ENCODE data around the gene CPNE4. TPM values are rescaled to one million over a fixed set of nuclear protein-coding genes. Genes with fewer than 3 reads are reported as not detected.

Gene CPNE4
- total RNA-seq, 2 experiments from 2014 or later = not detected

DNA sequence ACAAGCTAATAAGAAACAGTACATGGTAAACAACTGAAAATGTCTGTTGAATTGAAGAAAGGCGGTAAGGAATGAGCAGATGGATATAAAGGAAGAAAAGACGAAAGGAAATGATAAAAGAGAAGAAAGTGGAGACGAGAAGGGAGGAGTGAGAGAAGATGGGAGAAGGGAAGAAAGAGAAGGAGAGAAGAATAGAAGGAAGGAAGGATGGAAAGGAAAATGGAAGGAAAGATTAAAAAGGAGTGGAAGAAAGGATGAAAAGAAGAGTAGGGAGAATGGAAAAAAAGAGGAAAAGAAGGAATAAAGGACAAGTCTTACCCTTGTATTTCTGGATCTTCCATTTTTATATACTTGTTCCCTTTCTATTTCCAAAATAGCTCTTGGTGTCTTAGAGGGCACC is 17.7 kb downstream of the CPNE4 start:
- ChIA-PET POLR2A (no interaction called here), CTCF (no interaction called here)

DNA sequence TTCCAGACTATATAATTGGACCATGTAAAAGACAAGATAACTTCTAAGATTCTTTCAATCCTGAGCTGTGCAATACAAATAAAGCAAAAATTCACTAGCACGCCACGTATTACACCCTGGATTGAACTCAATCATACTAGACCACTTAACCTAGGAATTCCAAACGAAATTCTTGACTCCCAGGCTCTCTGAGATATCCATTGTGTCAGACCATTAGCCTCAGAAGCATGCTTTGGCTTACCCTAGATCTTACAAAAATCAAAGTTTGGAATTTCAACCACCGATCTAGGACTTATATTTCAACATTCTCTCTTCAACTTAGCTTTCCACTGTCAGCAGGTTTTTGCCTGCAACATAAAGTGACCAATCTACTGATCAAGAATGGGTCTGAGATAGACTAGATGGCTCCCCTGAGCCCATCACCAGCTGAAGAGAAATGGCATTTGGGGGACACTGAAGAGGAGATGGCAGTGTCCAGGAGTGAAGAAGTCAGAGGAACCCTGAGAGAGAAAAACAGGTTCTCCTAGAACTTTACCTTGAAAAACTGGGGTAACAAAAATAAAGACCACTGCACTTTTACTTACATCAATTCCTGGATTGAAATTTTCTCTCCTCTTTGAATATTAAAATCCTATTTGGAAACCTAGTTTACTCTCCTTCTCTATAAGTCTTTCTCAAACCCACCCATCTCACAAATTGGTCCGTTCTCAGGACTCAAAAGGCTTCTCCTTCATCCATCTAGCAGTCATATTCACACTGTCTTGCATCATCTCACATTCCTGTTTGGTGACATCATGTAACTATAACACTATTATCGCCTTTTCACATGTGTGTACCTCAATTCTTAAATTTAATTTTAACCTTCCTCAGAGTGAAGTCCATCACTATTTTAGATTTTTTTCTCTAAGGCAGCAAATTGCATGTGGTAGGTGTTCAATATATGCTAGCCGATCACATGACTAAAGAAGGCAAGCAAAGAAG is 18.5 kb downstream of the CPNE4 start:
- CTCF ChIA-PET = no interaction called here
- POLR2A ChIA-PET = no interaction called here

DNA sequence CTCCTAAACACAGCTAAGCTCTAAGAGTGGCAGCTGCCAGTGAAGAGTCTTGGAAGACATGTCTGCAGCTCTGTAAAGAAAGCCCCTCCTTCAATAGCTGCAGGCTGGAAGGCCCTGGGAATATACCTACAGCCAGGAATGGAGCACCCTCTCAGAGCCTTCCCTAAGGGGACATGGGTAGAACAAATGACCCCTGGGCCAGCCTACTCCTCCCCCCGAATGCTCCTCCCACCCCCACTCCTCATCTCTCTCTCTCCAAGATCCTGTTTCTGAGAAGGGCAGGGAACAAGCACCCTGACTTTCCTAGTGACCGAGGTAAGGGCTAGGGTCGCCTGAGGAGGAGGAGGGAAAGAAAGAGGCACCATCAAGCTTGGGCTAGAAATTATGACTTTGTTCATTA is 20.7 kb downstream of the CPNE4 start:
- ChIA-PET CTCF (no interaction called here), POLR2A (no interaction called here)

DNA sequence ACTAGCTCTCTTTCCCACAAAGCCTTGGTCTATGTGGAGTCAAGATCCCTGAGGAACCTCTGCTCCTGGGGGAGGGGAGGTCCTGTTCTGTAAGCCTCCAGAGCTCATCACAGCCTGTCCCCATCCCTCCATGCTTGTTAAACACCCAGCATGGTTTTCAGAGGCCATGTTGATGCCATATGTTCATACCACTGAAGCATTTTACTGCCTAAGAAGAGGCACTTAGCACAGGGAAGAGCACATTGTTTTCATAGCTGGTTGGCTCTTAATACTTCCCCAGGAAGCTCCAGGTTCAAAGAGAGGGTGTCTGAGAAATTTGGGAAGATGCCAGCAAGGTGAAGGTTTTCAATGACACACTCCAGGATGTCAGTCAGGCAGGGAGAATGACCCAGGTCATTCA is 25.6 kb downstream of the CPNE4 start:
- ChIA-PET POLR2A (no interaction called here), CTCF (no interaction called here)

DNA sequence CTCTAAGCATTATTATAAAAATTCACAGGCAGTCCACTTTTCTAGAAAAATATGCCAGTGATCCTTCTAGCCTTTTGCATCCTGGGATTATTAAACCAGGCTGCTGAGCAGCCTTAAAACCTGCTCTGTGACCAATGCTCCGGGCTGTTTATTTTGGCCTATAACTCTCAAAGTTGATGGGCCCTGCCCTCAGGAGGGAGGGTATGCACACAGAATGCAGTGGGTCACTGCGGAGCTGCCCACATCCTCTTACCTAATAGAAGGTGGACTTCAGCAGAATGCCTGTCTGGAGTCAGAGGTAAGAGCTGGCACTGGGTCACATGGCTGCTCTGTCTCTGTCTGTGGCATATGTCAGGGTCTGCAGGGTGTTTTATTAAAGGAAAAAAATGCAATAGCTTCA is 26.0 kb downstream of the CPNE4 start:
- POLR2A ChIA-PET = no interaction called here
- CTCF ChIA-PET = no interaction called here

DNA sequence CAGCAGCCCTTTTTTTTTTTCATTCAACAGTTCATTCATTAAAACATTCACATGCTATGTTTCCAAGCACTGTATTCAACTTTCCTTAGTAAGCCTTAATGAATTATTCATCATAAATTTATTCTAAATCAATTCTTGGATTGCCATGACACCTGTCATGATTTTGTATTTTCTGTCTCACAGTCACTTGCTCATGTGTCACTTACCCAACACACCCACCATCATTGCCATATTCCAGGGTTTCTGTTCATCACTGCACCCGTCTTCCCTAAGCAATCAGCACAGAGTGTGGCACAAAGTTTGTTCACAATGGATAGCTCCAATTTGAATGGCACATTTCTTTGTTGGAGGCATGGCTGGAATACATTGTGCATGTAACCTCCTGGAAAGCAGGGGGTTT is 27.2 kb downstream of the CPNE4 start:
- CTCF ChIA-PET = no interaction called here
- POLR2A ChIA-PET = no interaction called here

DNA sequence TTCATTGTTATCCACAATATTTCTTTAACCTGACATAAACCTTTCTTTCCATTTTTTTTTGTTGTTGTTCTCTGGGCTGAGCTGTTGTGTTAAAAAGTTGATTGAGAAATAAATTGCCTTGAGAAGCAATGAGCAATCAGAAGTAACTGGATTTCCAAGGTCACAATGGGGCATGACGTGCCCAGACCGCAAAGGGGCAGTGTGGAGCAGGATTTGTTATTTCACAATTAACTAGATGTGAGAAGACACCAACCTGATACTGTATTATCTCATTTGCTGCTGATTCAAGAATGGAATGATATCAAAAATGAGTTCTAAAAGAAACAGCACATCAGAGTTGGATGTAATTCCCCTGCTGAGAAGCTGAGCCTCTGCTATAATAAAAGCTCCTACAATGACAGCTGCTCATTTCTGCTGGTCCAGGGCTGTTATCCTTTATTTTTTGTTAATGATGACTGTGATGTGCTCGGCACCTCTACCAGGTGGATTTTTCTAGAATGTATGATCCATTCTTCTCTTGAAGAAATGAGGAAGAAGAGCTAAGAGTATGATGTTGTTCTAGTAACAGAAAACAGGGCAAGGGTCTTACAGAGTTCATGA is 28.1 kb downstream of the CPNE4 start:
- POLR2A ChIA-PET = no interaction called here
- CTCF ChIA-PET = no interaction called here

DNA sequence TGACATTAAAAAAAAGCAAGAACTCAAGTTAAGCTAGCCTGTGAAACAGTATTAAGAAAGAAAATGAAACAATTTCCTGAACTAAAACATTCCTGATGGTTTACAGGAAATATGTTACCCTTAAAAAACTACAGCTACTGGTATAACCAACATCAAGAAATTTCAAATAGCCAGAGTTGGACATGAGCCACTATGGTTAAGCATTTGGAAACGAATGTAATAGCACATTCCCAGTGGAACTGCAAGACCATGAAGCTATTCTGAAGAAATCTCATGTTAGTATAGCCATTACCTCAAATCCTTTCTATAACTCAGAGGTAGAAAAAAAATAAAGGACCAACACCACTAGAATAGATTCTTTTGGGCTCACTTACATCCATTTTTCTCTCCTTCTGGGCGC is 30.2 kb downstream of the CPNE4 start:
- ChIA-PET CTCF (no interaction called here), POLR2A (no interaction called here)

DNA sequence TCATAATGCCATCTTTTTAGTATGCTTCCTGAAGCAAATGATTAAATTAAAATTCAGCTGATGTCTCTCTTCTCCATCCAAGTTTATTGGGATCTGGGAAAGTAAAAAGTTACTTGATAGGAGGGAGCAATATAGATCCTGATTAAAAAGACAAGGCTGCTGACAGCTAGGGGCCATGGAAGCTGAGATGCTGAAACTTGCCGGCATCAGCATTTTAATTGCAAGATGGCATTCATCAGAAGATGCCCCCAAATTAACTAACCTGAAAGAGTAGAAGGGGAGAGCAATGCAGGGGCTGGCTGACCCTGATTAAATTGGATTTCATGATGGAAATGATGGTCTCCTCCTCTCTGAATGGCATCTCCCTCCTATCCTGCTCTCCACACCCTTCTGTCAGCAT is 31.1 kb downstream of the CPNE4 start:
- CTCF ChIA-PET = no interaction called here

DNA sequence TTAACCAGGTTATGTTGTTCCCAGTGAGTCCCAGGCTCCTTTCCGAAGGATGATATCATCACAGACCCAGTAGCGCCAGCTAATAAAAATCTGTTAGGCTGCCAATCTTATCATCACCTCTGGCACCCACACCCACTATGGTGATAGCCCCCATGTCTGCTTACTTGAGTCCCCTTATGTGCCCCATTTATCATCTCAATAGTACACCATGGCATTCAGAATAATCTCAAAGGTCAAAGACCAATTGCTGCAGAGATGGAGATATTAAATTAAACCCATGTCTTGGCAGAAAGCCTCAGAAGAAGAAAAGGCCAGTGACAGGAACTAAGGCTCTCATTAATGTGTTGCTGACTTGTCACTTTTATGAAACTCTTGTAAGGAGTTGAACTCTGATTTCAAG is 32.8 kb downstream of the CPNE4 start:
- ChIA-PET POLR2A (no interaction called here), CTCF (no interaction called here)

More for the DNA sequence above, 31.1 kb downstream of the CPNE4 start:
- POLR2A ChIA-PET = no interaction called here

DNA sequence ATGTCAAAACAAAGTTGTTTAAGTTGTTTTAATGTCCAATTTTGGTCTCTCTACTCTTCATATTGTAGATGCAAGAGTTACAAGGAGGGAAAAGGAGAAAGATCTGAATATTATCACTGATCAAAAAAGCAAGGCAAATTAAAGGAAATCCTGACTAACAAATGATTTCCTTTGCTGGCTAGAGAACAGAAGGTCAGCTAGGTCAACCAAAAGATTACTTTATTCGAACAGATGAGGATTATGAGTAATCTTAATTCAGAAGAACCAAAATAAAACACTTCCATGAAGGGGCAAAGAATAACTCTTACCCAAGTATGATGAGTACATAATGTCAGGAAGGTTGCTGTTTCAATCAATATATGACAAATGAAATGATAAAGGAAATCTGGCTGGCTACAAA is 33.8 kb downstream of the CPNE4 start:
- ChIA-PET POLR2A (no interaction called here), CTCF (no interaction called here)

DNA sequence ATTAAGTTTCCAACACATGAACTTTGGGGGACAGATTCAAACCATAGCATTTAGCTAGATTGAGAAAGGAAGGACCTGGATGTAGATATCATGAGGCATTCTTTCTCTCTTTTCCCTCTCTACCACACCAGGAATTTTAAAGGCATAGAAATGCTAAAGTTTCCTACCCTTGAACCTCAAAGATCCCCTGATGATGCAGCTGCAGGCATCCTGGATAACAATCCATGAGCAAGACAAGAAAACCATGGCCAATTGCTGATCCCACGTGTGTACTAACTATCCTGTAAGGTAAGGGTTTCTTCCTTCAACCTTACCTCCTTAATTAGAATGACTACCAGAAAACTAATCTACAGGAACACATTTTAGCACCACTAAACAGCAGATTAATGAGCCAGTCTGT is 36.8 kb downstream of the CPNE4 start:
- ChIA-PET CTCF (no interaction called here), POLR2A (no interaction called here)

DNA sequence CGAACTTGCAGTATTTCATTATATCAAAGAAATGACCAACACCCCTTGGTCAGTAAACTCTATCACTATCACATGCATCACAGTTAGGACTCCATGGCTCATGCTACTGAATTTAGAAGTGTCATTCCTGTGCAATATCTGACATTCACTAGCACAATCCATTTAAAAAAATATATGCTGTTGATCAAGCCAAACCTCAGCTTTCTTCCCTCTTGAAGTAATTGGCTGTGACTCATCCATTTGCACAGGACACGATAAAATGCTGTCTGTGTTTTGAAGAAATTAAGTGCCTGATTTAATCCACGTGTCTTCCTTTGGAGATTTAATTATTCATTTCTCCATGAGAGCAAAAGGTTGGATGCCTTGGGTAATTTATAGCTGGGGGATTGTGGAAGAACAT is 38.9 kb downstream of the CPNE4 start:
- POLR2A ChIA-PET = no interaction called here
- CTCF ChIA-PET = no interaction called here

DNA sequence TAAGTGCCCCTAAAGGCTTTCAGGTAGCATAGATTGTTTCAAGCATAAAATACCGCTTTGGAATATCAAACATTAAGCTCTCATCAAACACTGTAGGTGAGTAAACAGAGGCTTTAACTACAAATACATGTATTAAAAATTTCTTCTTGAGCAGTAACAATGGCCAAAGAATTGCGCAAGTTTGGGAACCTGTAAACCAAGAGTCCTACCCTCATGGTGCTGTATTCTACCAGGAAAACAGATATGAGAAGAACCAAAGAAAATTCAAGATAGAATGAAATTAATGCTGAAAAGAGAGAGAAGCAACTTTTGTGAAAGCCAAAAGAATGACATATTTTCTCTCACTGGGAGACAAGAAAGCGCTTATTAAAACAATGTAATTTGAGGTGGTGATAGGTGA is 45.5 kb downstream of the CPNE4 start:
- ChIA-PET POLR2A (no interaction called here), CTCF (no interaction called here)

DNA sequence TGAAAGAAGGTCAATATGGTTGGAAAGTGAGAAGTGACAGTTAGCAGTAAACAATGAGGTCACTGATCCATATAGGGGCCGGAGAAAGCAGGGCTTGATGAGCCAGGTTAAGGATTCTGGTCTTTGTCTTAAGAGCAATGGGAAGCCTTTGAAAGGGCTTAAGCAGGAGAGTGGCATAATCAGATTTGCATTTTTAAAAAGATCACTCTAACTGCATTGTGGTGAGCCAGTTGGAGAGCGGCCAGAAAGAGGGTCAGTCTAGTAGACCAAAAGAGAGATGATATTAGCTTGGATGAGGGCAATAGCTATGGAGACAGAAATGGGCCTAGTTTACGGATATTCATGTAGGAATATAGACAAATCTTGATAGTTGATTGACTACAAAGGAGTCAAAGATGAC is 46.6 kb downstream of the CPNE4 start:
- POLR2A ChIA-PET = no interaction called here
- CTCF ChIA-PET = no interaction called here

DNA sequence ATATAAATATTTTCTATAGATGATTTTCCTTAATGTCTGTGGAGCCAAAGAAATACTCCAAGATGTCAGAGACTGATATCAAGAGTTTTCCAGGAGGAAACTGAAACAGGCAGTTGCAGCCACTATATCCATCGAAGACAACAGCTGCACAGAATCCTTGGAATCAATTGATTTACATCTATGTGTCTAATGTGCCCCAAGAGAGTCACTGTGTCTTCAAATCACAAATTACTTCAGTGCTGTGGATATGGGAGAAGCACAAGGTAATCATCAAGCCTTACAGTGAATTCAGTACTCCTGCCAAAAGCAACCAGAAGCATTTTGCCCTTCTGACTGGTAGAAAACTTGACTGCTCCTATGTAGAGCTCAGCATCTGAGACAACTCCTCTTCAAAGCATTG is 51.1 kb downstream of the CPNE4 start:
- ChIA-PET POLR2A (no interaction called here), CTCF (no interaction called here)

DNA sequence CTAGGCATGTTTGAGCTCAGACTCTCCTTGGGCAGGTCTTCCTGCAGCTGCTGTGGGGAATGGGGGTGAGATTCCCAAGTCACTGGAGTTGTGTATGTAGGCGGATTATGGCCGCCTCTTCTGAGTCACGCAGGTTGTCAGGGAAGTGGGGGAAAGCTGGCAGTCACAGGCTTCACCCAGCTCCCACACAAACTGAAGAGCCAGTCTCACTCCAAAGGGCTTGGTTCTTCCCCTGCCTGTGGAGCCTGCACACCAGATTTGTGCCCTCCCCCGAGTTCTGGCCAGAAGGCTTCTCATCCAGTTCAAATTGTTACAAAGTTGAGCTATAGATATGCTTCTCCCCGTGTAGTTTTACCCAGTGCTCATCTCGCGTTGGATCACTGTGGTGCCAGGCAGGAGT is 53.5 kb downstream of the CPNE4 start:
- ChIA-PET POLR2A (no interaction called here), CTCF (no interaction called here)

DNA sequence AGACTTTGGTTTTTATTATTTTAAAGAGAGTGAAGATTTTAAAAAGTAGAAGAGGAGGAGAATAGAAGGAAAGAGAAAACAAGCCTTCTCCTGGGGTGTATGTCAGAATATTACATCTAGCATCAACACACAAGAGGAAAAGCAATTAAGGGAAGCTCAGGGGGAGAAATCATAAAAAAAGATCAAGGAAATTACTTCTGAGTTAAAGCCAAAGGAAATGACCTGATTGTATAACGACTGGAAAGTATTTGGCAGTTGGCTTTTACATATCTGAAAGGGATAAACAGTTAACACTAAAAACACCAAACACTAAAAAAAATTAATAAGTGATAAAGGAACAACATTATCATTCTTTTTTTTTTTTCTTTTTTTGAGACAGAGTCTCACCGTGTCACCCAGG is 58.4 kb downstream of the CPNE4 start:
- POLR2A ChIA-PET = no interaction called here
- CTCF ChIA-PET = no interaction called here

DNA sequence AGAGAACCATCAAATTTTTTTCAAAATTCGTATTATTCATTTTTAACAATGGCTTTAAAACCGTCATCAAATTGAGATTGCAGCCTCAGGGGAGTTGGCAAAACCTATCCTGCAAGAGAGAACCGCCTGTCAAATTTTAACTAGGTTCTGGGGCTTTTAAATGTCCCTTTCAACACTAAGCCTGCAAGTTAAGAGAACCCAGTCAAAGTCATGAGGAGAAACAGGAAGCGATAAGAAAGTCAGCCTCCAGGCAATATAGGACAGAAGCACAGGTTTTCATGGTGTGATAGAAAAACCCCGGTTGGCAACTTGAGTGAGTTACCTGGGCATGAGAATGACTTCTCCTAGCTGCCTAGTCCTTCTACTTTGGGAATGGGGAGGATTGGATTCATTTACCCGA is 59.8 kb downstream of the CPNE4 start:
- CTCF ChIA-PET = no interaction called here
- POLR2A ChIA-PET = no interaction called here

DNA sequence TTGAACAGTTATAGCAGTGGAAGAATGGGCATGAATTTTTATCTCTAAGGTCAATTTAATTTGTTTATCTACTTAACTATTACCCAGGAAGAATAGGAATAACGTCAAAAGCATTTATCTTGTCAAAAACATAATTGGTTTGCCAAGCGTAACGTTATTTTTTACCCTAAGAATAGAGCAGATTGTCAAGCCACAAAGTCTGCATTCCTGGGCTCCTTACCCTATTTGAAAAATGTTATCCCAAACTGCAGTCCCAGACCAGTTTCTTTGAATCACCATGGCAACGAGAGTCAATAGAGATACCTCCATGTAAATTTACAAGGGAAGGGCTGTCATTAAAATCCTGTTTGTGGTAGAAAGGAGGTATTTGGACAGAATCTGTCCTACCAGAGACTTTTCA is 61.1 kb downstream of the CPNE4 start:
- CTCF ChIA-PET = no interaction called here
- POLR2A ChIA-PET = no interaction called here

DNA sequence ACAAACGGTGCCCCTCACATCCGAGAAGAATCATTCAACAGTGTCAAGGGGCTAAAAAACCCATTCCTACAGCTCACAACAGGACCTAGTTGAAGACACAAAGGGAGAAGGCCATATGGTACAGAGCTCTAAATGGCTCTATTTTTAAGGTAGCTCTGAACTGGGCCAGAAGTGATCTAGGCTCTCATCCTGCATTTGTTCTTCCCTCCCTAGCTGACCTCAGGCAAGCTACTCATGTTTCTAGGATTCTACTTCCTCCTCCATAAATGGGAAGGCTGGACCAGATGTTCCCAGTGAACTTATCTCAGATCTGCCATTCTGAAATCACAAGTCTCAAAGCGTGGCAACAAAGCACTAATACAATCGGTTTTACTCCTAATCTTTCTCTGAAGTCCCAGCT is 62.3 kb downstream of the CPNE4 start:
- ChIA-PET POLR2A (no interaction called here), CTCF (no interaction called here)

DNA sequence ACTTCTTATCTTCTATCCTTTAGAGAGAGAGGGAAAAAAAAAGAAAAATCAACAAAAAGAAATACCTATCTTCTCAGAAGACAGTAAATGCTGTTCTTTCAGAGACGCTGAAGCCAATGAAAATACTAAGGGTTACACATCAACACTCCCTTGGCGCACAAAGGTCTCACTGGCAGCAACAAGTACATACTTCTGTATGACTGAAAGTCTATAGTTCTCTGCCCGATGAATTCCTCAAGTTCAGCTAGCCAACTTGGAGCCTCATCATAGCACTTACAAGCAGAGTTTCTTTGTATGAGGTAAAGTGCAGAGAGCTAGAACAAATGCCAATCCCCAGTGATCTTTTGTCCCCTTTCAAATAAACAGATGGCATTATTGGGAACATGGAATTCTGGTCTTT is 62.7 kb downstream of the CPNE4 start:
- CTCF ChIA-PET = no interaction called here
- POLR2A ChIA-PET = no interaction called here
